ENCODE measurements around the gene ALG11. TPM values are rescaled to one million over a fixed set of nuclear protein-coding genes. Genes with fewer than 3 reads are reported as not detected.

Gene ALG11
- total RNA-seq, 6 donors from 2014 or later: 10.5 to 34.4 (median 22.7) TPM

DNA sequence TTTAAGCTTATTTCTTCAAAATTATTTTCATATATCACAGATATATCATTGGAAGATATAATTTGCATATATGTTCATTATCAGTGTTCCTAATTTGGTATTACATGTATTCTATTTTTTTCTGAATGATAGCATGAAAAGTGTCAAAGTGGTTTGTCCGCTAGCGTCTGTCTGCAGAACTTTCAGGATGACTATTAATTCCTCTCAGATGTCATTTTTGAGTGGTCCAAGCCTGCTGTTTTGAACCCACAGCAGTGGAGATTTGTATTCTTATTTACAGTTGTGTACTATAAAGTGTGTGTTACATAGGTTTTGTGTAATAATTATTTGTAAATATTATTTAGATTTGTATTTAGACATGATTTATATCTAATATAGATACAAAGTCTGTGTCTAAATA is 20.8 kb downstream of the ALG11 start:
- Histone ChIP-seq H3K4me3 (no peak overlapping the region), H3K27me3 (no peaks in the 10 kb centered on the region), H3K9me3 (no peaks in the 10 kb centered on the region), H3K27ac (no peak overlapping the region), H3K36me3 (peaks cover 0 to 12% (median 3%) of the 10 kb centered on the region in 4 donors), H3K4me1 (peaks cover 0 to 5% (median 0%) of the 10 kb centered on the region in 4 donors)
- TF ChIP-seq POLR2A (IDR thresholded peaks at IDR 0.05) (no peak), POLR2AphosphoS5 (IDR thresholded peaks at IDR 0.05) (no peak), EP300 (IDR thresholded peaks at IDR 0.05) (no peak)
- TF ChIP-seq, protein P1, sequence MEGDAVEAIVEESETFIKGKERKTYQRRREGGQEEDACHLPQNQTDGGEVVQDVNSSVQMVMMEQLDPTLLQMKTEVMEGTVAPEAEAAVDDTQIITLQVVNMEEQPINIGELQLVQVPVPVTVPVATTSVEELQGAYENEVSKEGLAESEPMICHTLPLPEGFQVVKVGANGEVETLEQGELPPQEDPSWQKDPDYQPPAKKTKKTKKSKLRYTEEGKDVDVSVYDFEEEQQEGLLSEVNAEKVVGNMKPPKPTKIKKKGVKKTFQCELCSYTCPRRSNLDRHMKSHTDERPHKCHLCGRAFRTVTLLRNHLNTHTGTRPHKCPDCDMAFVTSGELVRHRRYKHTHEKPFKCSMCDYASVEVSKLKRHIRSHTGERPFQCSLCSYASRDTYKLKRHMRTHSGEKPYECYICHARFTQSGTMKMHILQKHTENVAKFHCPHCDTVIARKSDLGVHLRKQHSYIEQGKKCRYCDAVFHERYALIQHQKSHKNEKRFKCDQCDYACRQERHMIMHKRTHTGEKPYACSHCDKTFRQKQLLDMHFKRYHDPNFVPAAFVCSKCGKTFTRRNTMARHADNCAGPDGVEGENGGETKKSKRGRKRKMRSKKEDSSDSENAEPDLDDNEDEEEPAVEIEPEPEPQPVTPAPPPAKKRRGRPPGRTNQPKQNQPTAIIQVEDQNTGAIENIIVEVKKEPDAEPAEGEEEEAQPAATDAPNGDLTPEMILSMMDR (IDR thresholded peaks at IDR 0.05): no peak
- ATAC-seq (ENCODE audit: low FRiP score in 2 of 2) (no peak), DNase-seq (no peak)
- WGBS, 2 donors: 75 to 88% methylated on average over 2 of the region's 2 CpGs

DNA sequence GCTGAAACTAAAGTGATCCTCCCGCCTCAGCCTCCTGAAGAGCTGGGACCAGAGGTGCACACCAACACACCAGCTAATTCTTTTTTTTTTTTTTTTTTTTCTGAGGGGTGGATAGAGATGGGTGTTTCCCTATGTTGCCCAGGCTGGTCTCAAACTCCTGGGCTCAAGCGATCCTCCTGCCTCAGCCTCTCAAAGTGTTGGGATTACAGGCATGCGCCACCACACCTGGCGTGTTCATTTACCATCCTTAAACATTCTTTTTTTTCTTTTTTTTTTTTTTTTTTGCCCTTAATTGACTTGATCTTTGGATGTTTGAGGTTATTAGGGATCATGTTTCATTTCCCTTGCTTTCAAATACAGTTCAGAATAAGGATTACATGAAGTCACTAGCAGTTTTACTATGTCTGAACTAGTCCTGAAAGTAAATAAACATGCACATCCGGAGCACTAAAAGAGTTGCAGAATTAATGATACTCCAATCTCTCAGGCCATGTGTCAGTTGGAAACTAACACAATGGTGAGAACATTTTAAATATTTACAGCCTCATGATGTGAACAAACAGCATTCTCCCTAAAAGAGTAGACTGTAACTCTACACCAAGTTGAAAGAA is 22.5 kb downstream of the ALG11 start:
- no peaks in the 10 kb centered on the region for H3K9me3 ChIP-seq
- H3K36me3 ChIP-seq: no peaks in the 10 kb centered on the region
- DNase-seq (no peak), ATAC-seq (ENCODE audit: low FRiP score in 2 of 2) (no peak)
- WGBS, 2 donors: 78 to 85% methylated on average over 5 of the region's 5 CpGs
- H3K27me3 ChIP-seq: no peaks in the 10 kb centered on the region
- no peak for TF ChIP-seq EP300 (IDR thresholded peaks at IDR 0.05)
- no peak for TF ChIP-seq POLR2A (IDR thresholded peaks at IDR 0.05)
- TF ChIP-seq, protein P1 (IDR thresholded peaks at IDR 0.05): no peak
- TF ChIP-seq POLR2AphosphoS5 (IDR thresholded peaks at IDR 0.05): no peak
- H3K4me1 ChIP-seq: peaks cover 0 to 1% (median 0%) of the 10 kb centered on the region in 4 donors
- H3K4me3 ChIP-seq: no peak overlapping the region
- H3K27ac ChIP-seq: no peak overlapping the region

DNA sequence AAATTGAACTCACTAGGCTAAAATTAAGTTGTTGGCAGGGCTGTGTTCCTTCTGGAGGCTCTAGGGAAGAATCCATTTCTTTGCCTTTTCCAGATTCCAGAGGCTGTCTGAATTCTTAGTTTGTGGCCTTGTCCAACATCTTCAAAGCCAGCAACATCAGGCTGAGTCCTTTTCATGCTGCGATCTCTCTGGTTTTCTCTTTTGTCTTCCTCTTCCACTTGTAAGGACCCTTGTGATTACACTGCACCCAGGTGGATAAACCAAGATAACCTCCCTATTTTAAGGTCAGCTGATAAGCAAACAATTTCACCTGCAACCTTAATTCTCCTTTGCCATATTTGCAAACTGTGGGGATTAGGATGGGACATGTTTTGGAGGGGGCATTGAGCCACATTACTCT is 23.8 kb downstream of the ALG11 start:
- H3K36me3 ChIP-seq: no peaks in the 10 kb centered on the region
- DNase-seq (no peak), ATAC-seq (ENCODE audit: low FRiP score in 2 of 2) (no peak)
- H3K9me3 ChIP-seq: no peaks in the 10 kb centered on the region
- no peak overlapping the region for H3K27ac ChIP-seq
- TF ChIP-seq, protein P1 (IDR thresholded peaks at IDR 0.05): no peak
- no peak for TF ChIP-seq POLR2AphosphoS5 (IDR thresholded peaks at IDR 0.05)
- TF ChIP-seq POLR2A (IDR thresholded peaks at IDR 0.05): no peak
- no peak for TF ChIP-seq EP300 (IDR thresholded peaks at IDR 0.05)
- no peak overlapping the region for H3K4me3 ChIP-seq
- H3K4me1 ChIP-seq: no peaks in the 10 kb centered on the region
- 77 to 79% methylated on average over 1 of the region's 1 CpG for WGBS, 2 donors
- H3K27me3 ChIP-seq: no peaks in the 10 kb centered on the region

DNA sequence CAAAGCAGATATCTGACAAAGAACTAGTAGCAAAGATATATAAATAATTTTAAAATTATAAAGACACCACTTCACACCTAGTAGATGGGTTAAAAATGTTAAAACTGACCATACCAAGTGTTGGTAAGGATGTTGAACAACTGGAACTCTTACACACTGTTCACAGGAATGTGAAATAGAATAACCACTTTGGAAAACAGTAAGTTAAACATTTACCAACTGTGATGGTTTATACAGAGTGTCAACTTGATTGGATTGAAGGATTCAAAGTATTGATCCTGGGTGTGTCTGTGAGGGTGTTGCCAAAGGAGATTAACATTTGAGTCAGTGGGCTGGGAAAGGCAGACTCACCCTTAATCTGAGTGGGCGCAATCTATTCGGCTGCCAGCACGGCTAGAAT is 31.5 kb downstream of the ALG11 start:
- no peak for TF ChIP-seq POLR2A (IDR thresholded peaks at IDR 0.05)
- TF ChIP-seq, protein P1 (IDR thresholded peaks at IDR 0.05): no peak
- TF ChIP-seq EP300 (IDR thresholded peaks at IDR 0.05): no peak
- no peak for TF ChIP-seq POLR2AphosphoS5 (IDR thresholded peaks at IDR 0.05)
- no peaks in the 10 kb centered on the region for H3K27me3 ChIP-seq
- DNase-seq: no peak
- ATAC-seq (ENCODE audit: low FRiP score in 2 of 2): no peak
- H3K36me3 ChIP-seq: no peaks in the 10 kb centered on the region
- H3K9me3 ChIP-seq: no peaks in the 10 kb centered on the region
- H3K4me3 ChIP-seq: no peak overlapping the region
- WGBS, 2 donors: 77 to 93% methylated on average over 3 of the region's 3 CpGs
- no peaks in the 10 kb centered on the region for H3K4me1 ChIP-seq
- no peak overlapping the region for H3K27ac ChIP-seq

DNA sequence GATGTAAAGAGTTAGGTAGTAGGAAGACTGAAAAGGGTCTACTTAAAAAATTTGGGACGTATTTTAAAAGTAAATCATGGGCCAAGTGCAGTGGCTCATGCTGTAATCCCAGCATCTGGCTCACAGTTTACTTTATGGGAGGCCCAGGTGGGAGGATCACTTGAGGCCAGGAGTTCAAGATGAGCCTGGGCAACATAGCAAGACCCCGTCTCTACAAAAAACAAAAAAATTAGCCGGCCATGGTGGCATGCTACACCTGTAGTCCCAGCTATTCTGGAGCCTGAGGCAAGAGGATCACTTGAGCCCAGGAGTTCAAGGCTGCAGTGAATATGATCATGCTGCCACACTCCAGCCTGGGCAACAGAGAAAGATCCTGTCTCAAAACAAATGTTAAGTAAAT is 35.3 kb downstream of the ALG11 start:
- DNase-seq (no peak), ATAC-seq (ENCODE audit: low FRiP score in 2 of 2) (no peak)
- H3K4me1 ChIP-seq: no peaks in the 10 kb centered on the region
- no peaks in the 10 kb centered on the region for H3K27me3 ChIP-seq
- H3K9me3 ChIP-seq: no peaks in the 10 kb centered on the region
- H3K36me3 ChIP-seq: no peaks in the 10 kb centered on the region
- no peak overlapping the region for H3K27ac ChIP-seq
- WGBS, 2 donors: 94 to 98% methylated on average over 3 of the region's 3 CpGs
- H3K4me3 ChIP-seq: no peak overlapping the region
- TF ChIP-seq EP300 (IDR thresholded peaks at IDR 0.05) (no peak), POLR2A (IDR thresholded peaks at IDR 0.05) (no peak), POLR2AphosphoS5 (IDR thresholded peaks at IDR 0.05) (no peak)
- TF ChIP-seq, protein P1 (IDR thresholded peaks at IDR 0.05): no peak
